Measurements from ENCODE around the gene NDUFAF7.
"Not testable (repeated sequence)": the region's sequence is repeated elsewhere in the genome, so short reads cannot be mapped to it uniquely, and the experiment has no call there.

NDUFAF7 gene

GRCh38 chr2:37215250-37215649, 16.2 kb upstream of the NDUFAF7 start:
- no peak for DNase-seq (ENCODE audit: low spot score)

- DNase-seq (ENCODE audit: low spot score) = no peak
Observed at GRCh38 chr2:37219046-37219445, 12.4 kb upstream of the NDUFAF7 start.

- DNase-seq (ENCODE audit: low spot score) = no peak
Observed at GRCh38 chr2:37223131-37223530, 8.3 kb upstream of the NDUFAF7 start.

- no peak for DNase-seq (ENCODE audit: low spot score)
Observed at GRCh38 chr2:37224063-37224462, 7.4 kb upstream of the NDUFAF7 start.

- not testable (repeated sequence) for DNase-seq (ENCODE audit: low spot score)
Observed at GRCh38 chr2:37225129-37225528, 6.3 kb upstream of the NDUFAF7 start.

- no peak for DNase-seq (ENCODE audit: low spot score)
Observed at GRCh38 chr2:37226863-37227262, 4.6 kb upstream of the NDUFAF7 start.

GRCh38 chr2:37228788-37229187, 2.7 kb upstream of the NDUFAF7 start:
- DNase-seq (ENCODE audit: low spot score) = no peak

- DNase-seq (ENCODE audit: low spot score) = peak; percentile 5
Observed at GRCh38 chr2:37230581-37230980, 877 bp upstream of the NDUFAF7 start.

- DNase-seq (ENCODE audit: low spot score) = peak; percentile 33
Observed at GRCh38 chr2:37232131-37232933, 874 bp downstream of the NDUFAF7 start.

- no peak for DNase-seq (ENCODE audit: low spot score)
Observed at GRCh38 chr2:37243435-37243834, 12.0 kb downstream of the NDUFAF7 start.

GRCh38 chr2:37244017-37244416, 12.6 kb downstream of the NDUFAF7 start:
- DNase-seq (ENCODE audit: low spot score) = no peak

- DNase-seq (ENCODE audit: low spot score) = no peak
Observed at GRCh38 chr2:37244755-37245154, 13.3 kb downstream of the NDUFAF7 start.

- no peak for DNase-seq (ENCODE audit: low spot score)
Observed at GRCh38 chr2:37246205-37246604, 14.7 kb downstream of the NDUFAF7 start.

- DNase-seq (ENCODE audit: low spot score) = no peak
Observed at GRCh38 chr2:37250869-37251740, 19.6 kb downstream of the NDUFAF7 start.

- peak; percentile 1 for DNase-seq (ENCODE audit: low spot score)
Observed at GRCh38 chr2:37262522-37262921, 31.1 kb downstream of the NDUFAF7 start.

- no peak for DNase-seq (ENCODE audit: low spot score)
Observed at GRCh38 chr2:37263839-37264238, 32.4 kb downstream of the NDUFAF7 start.

- DNase-seq (ENCODE audit: low spot score) = no peak
Observed at GRCh38 chr2:37267685-37268084, 36.2 kb downstream of the NDUFAF7 start.

GRCh38 chr2:37268111-37268510, 36.7 kb downstream of the NDUFAF7 start:
- no peak for DNase-seq (ENCODE audit: low spot score)

- DNase-seq (ENCODE audit: low spot score) = no peak
Observed at GRCh38 chr2:37271376-37272067, 40.1 kb downstream of the NDUFAF7 start.

- no peak for DNase-seq (ENCODE audit: low spot score)
Observed at GRCh38 chr2:37274359-37274965, 43.0 kb downstream of the NDUFAF7 start.

- no peak for DNase-seq (ENCODE audit: low spot score)
Observed at GRCh38 chr2:37276291-37276690, 44.8 kb downstream of the NDUFAF7 start.

- DNase-seq (ENCODE audit: low spot score) = no peak
Observed at GRCh38 chr2:37281916-37282315, 50.5 kb downstream of the NDUFAF7 start.

Measured in germinal center (tissue), 1 donor.